T-helper 17 cell (primary cell): ENCODE measurements around the gene MC2R. TPM values are rescaled to one million over a fixed set of nuclear protein-coding genes. Genes with fewer than 3 reads are reported as not detected.

Experiments
- ATAC-seq: fragments of 150-1000 bp; cut with Tn5 transposase; 2 replicates; pipeline ENCODE4 v1.10.0; 2021; ENCODE audit warnings: mild to moderate bottlenecking, moderate library complexity
- DNase-seq, 3 donors: peaks; one replicate each; pipeline versions ENCODE4 v3.0.0 to v3.0.0-alpha.2; 2020 to 2021
- H3K9me3 ChIP-seq: one replicate; pipeline ENCODE4 v1.7.0; 2013; ENCODE audit warnings: low read length, mild to moderate bottlenecking; ENCODE audit not compliant: control insufficient read depth, poor library complexity, severe bottlenecking
- H3K27ac Mint-ChIP-seq: one replicate; pipeline ENCODE4 v1.8.0; 2022; ENCODE audit warnings: mild to moderate bottlenecking, moderate library complexity, mixed read lengths
- H3K27me3 Mint-ChIP-seq: one replicate; pipeline ENCODE4 v1.8.0; 2022; ENCODE audit warnings: mixed read lengths
- H3K36me3 Mint-ChIP-seq: one replicate; pipeline ENCODE4 v1.8.0; 2022; ENCODE audit warnings: low read depth, mixed read lengths
- H3K4me1 Mint-ChIP-seq: one replicate; pipeline ENCODE4 v1.8.0; 2022; ENCODE audit warnings: mild to moderate bottlenecking, mixed read lengths
- H3K4me3 Mint-ChIP-seq: one replicate; pipeline ENCODE4 v1.8.0; 2022; ENCODE audit warnings: mild to moderate bottlenecking, moderate library complexity, mixed read lengths
- total RNA-seq, 4 donors: library from RNA in 2 of 4; stranded (reverse) in 2 of 4; gene quantifications; one replicate each; pipeline ENCODE4 v1.2.3 and lab custom pipeline; 2022 to 2026

MC2R gene
- total RNA-seq, 2 donors from 2014 or later = not detected

DNA sequence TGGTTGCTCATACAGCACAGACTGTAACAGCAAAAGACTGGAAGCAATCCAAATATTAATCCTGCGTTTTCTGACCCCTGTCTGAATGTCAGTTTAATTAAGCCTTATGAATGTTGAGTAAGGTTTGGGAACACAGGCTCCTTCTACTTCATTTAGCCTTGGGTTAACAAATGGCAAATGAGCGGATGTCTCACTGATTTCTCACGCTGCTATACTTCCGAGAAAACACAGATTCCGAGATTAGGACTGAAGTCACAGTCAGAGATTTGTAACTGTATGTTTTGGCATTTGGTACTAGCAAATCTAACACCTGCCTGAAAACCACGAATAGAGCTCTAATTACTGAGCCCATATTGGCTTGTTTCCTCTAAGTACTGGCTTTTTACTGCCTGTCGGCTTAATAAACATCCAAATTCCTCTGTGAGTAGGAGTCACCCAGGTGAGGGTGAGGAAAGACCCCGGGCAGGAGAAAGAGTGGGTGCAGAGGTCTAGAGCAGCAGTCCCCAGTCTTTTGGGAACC is 80.8 kb downstream of the MC2R start:
- no peak for DNase-seq
- Mint-ChIP-seq H3K36me3 (peaks cover 2% of the 10 kb centered on the region), H3K4me3 (no peak overlapping the region), H3K4me1 (no peaks in the 10 kb centered on the region), H3K27me3 (peaks cover 53% of the 10 kb centered on the region), H3K27ac (no peak overlapping the region)
- H3K9me3 ChIP-seq = no peaks in the 10 kb centered on the region
- no peak for ATAC-seq

Other genes with a start within 250 kb of the MC2R start
- 1 to 10 TPM; 5.4 to 7.1 TPM for gene FAM210A, start 189.0 kb downstream of the MC2R start, total RNA-seq
- gene RNMT, start 188.9 kb downstream of the MC2R start, total RNA-seq = 100 to 1,000 TPM in 1 of 2 donors, 10 to 100 TPM in 1; 93.5 to 115 TPM
- not detected for gene MC5R, start 91.4 kb downstream of the MC2R start, total RNA-seq
- 10 to 100 TPM in 1 of 2 donors, 1 to 10 TPM in 1; 5.2 to 10.6 TPM for gene ZNF519, start 216.9 kb upstream of the MC2R start, total RNA-seq